Measurements from ENCODE around the gene ADAMTS2.

Gene ADAMTS2

DNA sequence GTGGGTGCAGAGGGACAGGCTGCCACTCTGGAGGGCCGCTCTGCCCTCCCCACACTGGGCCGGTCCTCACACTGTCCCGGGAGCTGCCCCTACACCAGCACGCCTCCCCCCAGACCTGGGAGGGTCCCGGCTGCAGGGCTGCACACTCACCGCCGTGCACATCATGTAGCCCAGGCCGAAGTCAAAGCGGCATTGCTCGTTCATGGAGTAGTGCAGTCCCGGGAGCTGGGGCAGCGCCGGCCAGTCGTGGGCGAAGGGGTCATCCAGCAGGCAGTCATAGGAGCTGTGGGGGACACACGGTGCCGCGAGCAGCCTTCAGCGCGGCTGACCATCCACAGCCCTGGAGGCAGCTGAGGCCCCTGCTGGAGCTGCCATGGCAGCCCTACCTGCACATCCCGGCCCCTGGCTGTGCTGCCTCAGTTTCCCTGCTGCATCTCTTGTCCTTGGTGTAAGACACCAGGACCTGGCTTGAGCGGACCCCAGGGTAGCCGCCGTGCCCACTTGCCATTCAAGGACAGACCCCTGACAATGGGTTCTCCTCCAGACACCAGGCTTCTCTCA lies 191.8 kb downstream of the ADAMTS2 start:
- DNase-seq = no peak

DNA sequence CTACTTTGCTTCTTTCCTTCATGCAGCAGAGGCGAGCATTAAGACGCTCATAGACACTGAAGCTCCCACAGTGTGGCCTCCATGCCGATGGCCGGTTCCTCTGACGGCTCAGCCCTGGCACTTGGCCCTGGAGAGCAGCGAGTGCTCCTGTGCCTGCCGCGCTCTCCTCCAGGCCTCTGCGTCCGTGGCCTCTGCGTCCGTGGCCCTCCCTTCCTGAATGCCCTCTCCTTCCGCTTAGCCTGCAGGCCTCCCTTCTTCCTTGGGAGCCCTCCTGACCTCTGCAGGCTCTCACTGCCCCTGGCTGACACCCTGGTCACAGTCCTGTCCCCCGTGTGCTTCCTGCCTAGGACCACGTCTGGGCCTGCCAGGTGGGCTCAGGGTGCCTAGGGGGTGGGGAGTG lies 192.3 kb downstream of the ADAMTS2 start:
- DNase-seq = no peak

DNA sequence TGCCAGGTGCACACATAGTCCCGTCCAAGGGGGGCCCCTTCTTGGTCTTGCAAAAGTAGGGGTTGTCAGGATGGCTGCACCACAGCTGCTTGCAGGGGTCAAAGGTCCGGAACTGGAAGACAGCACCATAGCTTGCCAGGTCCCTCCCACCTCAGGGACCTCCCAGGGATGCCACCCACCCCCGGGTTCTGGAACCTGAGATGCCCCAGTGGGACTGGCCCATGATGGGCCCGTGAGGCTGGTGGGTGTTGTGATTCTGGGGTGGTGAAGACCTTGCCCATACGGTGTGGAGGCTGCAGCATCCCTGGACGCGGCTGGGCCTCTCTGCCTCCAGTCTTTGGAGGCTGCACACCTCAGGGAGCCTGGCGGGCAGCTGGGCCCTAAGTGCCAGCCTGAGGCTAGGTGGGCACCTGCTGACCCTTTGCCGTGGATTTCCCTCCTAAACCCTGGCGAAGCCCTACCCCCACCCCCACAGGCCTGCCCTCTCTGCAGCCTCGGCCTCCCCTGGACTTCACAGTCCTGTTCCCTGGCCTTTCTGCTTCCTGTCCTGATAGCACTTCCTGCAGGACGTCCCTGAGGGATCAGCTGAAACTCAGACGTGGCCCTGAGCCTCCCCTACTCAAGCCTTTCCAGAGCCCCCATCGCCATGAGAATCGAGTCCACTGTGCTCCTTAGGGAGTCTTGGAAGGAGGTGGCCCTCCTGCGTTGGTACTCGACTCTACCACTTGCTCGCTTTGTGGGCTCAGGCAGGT lies 192.9 kb downstream of the ADAMTS2 start:
- no peak for DNase-seq

DNA sequence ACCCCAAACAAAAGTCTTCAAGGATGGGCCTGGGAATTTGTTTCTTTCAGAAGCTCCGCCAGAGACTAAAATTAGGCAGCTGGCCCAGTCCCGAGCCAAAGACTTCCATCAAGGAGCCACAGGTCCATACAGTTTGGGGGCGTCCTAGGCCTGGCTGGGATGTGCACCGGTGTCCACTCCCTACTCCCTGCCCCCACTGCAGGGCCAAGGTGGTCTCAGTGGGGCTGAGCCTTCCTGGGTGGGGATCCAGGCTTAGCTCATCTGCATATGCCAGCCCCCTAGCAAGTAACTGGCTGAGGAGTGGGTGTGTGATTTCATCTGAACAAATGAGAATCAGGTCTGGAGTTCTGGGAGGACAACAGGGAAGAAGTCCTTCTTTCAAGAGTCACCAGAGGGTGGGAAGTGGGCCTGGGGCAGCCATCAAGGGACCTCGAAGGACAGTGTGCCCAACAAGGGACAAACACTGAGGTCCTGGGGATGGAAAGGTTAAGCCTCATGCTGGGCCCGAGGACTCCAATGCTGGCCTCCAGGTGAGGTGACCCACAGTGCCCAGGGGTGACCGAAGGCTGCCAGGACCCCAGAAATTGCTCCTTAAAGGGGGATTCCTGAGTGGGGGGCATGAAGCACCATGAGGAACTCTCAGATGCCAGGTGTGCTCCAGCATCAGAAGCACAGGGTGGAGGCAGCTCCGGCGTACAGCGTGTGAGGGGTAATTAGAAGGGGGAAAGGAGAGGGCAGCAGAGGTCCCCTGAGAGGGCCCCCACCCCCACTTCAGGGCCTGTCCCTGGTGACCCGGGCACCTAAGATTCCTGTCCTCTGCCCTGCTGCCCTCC lies 193.8 kb downstream of the ADAMTS2 start:
- no peak for DNase-seq

DNA sequence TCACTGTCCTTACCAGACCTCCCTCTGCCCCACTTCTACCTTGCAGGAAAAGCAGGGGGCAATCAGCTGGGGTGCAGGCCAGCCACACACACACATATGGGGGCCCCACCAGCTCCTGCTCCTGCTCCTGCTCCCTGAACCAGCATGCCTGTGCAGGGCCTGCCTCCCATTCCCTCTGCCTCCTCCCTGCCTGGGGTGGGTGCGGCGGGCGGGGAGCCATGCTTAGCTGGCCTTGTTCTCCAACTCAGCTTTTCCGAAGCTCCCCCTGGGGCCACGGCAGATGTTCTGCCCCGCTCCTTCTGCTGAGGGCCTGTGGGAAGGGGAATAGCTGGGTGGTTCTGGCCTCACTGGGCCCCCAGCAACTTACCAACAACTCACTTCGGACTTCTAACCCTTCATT lies 195.2 kb downstream of the ADAMTS2 start:
- DNase-seq = no peak

DNA sequence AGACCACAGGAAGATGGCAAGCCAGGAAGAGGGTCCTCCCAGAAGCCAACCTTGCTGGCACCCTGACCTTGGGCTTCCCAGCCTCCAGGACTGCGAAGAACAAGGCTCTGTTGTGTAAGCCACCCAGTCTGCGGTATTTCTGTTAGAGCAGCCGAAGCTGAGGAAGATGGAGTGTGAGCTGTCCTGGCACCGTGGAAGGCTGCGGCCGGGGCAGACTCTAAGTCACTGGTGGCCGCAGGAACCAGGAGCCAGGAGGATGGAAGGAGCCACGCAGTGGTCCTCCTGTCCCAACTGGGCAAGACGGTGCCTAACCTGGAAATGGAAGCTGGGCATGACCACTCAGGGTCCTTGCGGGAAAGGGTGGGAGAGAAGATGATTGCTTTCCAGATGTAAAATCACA lies 196.0 kb downstream of the ADAMTS2 start:
- DNase-seq = no peak

DNA sequence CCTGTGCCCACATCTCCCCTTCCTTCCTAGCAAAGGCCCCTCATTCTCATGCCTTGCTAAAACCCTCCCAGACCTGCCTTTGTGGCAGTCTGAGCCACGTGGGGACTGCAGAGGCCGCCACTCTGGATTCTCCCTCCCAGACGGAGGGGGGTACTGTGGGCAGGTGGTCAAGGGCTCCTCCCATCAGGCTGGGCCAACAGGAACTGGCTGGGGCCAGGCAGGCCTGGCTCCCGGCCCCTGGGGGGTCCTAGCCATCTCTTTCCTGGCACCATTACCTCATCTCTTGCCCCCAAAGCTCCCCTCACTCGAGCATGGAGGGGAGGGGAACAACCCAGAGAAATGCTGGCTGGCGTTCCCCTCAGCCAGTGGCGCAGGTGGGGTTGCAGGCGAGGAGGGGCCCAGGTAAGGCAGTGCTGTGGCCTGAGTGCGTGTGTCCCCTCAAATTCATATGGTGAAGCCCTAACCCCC lies 196.5 kb downstream of the ADAMTS2 start:
- no peak for DNase-seq

DNA sequence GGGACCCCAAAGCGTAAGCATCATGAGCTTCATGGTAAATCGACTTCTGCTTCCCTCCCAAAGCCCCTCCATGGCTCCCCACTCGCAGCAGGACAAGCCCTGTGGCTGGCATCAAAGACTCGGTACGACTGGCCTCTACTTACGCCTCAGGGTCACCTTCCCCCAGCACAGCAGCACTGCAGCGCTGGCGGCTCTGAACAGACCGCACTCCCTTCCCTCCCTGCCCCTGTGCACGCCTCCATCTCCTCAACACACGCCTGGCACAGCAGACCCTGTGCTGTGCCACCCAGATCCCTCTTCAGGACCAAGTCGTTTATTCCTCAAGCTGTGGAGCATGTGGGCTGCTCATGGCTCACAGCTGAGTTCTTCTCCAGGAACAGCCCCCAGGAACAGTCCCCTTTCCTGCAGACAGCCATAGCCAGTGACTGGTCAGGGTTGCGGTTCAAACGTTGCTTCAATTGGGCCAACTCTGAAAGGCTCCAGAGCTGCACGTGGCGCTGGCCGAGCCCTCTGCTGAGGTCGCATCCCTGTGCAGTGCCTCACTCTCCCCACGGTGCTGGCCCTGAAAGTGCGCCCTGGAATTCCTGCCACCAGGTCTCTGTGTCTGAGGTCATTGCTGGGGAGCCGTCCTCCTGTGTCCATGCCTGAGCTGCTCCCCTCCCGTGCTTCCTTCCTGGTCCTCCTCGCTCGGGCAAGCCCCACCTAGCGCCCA lies 197.1 kb downstream of the ADAMTS2 start:
- no peak for DNase-seq

DNA sequence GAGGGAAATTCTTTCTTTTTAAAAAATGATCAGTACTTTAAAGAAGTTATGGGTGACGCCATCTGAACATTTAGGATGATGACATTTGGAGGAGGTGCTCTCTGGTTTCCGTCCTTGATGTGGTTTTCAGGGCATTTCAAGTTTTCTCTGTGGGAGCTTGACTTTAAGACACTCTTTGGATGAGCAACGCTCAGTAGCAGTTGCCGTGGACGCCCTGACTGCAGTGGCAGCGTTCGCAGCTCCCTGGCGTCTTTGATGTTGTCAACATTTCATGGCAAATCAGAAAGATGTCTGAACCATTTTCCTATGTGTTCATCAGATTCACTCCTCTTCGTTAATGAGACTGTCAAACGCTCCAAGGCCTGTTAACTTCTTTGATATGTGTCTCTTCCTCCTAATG lies 199.0 kb downstream of the ADAMTS2 start:
- DNase-seq = no peak

DNA sequence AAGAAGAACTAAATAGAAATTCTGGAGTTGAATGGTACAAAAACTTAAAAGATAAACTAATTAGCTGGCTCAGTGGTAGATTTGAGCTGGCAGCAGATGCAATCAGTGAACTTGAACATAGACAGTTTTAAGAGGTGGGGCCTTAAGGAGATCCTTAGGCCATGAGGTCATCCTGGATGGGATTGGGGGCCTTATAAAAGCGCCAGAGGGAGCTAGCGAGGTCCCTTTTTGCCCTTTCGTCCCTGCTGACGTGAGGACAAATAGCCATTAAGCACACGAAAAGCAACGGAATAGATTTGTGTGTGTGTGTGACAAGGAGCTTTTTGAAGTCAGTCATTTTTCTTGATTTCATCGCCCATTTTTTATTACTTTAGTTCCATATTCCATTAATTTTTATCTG lies 201.8 kb downstream of the ADAMTS2 start:
- DNase-seq = no peak

DNA sequence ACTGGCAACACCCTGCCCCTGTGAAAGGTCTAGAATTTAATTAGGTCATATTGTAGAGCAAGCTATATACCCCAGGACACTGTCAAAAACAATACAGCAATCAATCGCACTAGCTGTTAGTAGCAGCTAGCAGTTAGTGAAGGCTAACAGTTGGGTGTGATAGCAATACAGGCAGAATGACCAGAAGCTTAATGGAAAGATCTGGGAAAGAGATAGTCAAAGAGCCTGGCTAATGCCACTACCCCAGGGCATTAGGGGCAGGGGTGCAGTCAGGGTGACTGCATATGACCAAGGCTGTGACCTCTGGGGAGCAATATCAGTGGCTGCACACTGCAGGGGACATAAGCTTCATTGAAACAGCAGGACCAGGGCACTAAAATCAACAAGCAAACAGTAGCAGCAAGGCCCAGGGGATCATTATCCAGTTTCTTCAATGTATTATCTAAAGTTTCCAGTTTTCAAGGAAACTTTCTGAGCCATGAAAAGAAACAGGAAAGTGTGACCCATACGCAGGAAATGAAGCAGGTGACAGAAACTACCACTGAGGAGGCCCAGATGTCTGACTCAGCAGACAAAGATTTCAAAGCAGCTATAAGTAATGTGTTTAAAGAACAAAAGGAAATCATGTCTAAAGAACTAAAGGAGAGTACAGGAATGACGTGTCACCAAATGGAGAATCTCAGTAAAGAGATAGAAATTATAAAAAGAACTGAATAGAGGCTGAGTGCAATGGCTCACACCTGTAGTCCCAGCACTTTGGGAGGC lies 202.6 kb downstream of the ADAMTS2 start:
- no peak for DNase-seq

DNA sequence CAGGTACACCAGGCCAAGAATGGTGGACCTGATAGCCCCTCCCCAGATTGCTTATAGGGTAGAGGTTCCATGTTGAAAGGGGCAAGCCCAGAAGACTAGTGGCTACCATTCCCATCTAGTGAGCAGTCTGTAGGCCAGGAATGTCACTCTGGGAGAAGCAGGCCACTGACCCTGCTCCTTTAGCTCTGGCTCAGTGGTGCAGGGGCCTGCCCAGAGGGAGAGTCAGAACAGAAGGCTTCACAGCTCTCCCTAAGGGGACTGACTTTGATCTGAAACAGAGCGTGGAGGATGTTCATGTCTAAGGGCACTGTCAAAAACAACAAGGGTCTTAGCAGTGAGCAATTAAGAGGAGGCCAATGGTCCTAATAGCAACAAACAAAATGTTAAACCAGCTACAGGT lies 203.4 kb downstream of the ADAMTS2 start:
- DNase-seq = no peak

DNA sequence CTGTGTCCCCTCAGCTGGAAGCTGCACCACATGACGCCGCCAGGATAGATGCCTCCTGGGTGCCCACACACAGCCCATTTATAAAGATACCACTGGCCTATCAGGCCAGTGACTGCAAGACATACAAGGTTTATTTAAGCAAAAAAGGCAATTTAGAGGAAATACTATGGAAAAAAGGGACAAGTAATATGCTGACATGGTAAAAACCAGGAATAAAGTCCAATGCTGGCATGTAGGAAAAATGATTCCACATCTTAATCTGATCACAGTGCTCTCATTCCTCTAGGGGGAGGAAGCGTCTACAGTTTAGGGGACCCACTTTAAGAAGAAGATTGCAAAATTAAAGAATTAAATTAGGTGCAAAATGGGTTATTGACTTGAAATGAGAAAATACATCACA lies 205.0 kb downstream of the ADAMTS2 start:
- no peak for DNase-seq

DNA sequence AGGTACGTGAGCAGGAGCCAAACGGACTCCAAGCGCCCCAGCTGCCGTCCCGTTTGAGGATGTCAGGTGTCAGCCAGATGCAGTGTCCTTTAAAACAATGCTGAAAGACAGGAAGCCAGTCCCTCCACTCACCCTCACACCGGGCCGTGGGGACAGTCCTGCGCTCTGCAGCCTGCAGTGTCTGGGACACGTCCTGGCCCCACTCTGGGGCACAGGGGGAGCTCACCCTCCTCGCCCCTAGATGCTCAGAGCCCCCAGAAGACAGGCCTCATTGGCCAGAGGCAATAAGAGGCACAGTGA lies 205.4 kb downstream of the ADAMTS2 start:
- no peak for DNase-seq

DNA sequence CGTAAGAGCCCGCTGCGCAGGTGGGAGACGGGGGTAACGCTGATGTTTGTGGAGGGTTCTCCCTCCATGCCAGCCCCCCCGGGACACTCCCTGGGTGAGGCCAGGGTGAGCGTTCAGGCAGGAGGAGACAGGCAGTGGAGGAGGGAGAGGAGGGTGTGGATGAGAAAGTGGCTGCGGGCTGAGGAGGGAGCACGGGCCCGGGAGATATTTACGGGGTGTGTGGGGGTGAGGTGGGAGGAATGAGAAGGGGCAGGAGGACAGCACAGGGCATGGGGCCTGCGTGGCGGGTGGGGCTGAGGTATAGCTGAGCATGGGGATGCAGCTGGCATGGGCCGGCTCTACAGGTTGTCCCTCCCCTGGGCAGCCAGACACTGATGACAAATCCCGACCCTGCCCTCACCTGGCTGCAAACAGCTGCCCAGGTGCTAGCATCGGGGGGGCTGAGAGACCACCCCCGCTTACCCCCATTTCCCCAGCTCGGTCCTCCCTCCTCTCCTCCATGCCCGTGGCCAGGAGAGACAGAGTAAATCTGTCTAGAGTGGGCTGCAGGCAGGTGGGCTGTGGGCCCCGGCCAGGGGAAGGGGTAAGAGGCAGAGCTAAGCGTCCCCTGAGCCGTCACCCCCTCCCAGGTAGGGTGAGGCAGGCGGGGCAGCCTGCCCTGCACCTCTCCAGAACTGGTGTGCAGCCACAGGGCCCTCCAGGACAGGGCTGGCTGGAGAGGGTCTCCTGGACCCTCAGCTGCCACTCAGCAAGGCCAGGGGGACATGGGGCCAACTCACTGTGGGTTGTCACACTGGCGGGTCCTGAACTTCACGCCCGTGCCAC lies 205.9 kb downstream of the ADAMTS2 start:
- no peak for DNase-seq

DNA sequence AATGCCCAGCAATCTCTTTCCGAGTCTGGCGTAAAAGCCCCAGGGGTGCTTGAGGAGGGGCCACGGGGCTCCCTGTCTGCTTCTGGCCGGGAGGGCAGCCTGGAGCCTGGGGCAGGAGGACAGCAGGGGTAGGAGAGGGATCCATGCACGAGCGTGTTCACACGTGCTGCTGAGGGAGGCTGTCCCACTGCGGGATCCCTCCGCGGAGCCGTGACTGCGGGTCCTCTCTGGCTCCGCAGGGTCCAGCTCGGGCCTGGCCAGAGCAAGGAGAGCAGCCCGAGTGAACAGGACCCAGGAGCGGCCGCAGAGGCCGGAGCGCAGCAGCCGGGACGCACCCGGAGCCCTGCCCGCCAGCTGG lies 206.7 kb downstream of the ADAMTS2 start:
- no peak for DNase-seq

DNA sequence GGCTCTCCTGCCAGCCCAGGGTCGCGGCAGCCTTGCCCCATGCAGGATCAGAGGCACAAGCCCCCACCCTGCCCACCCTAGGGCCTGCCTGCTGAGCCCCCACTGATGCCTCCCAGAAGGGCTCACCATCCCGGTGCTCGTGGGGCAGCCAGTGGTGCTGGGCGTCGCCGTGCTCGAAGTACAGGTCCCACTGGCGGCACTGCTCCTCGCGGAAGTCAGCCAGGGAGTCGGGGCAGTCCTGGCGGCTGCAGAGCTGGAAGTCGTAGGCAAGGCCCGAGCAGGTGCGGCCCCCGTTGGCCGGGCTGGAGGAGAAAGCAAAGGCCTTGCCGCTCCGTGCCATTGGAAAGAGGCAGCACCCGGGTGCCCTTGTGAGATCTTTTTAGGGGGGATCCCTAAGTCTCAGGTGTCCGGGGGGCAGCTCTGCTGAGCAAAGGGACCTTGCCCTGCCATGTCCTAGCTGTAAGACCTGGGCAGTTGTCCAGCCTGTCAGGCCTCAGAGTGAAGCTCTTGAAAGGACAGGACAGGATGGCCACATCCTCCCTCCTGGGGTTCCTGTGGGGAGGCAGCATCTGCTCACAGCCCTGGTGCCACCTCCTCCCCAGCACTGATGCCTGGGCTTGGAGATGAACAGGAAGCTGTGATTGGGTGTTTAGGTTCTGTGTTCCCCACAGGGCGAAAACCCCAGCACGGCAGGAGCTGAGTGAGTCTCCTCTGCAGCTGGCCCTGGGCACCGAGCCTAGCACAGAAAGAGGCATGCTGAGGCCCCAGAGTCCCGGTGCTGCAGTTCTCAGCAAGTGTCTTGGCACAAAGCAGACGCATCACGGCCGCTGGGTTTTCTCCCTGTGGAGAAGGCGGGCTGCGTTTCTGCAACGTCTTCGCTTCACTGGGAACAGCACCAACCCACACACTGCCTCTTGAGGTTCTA lies 207.4 kb downstream of the ADAMTS2 start:
- no peak for DNase-seq

DNA sequence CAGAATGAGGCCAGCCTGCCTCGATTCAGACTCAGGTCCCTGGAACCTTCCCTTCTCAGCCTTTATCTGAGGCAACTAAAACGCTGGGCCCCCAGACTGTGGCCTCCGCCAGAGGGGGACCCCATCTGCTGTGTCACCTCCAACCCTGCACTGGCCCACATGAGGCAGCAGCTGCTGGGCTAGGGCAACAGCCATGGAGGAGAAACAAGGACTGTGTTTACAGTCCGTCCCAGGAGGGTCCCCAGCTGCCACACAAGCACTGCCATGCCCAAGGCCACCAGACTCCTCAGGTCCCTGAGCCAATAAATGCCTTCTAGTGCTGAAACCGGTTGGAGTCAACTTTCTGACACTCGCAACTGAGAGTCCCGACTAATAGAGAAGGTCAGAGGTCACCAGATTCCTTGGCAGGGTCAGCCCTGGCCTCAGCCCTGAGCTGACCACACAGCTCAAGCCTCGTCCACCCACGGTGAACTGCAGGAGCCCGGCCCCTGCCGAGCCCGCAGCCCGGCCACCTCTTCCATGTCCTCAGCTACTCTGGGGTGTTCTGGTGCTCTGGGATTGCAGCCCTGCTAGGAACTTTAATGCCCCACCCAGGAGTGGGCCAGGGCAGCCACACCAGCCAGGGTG lies 208.1 kb downstream of the ADAMTS2 start:
- DNase-seq = no peak

DNA sequence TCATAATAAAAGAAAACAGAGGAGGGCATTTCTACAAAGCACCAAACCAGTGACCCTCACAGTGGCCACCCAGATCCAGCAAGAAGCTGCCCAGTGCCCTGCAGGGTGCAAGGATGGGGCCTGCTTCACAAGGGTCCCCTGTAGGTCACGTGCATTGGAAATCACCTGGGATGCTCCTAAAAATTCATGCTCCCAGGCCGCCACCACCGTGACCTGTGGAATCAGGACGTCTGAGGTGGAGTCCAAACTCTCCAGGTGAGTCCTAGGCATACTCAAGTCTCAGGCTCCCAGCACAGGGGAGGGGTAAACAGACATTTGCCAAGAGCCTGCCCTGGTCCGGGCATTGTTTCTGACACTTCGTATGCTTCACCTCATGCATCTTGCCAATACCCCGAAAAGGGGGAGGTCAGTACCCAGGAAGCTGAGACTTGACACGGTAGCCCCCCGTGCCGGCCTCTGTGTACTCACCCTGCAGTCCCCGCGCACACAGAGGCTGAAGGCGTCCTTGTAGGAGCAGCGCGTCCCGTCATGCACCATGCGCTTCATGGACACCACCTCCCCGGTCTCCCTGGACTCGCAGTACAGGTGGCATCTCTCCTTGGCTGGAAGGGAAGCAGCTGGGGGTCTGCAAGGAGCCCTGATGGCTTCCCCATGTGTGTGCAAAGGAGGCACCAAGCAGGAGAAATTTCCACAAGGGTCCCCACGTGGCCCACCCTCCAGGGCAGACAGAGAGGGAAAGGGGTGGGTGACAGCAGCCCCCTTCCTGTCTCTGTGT lies 209.6 kb downstream of the ADAMTS2 start:
- no peak for DNase-seq

DNA sequence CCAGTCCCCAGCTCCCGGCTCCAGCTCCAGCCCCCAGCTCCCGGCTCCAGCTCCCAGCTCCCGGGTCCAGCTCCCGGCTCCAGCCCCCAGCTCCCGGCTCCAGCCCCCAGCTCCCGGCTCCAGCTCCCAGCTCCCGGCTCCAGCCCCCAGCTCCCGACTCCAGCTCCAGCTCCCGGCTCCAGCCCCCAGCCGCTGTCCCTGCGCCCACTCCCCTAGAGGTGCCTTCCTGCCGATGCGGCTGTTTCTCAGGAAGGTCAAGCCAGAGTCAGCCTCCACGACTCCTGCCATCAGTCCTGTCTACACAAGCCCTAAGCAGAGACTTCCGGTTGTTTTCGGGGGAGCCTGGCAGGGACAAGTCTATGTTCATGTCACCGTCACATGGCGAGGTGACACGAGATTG lies 210.3 kb downstream of the ADAMTS2 start:
- DNase-seq = no peak

Measured in NCI-H1930 (cell line).